K562 (cell line): ENCODE results near the gene LSM8. TPM values are rescaled to one million over a fixed set of nuclear protein-coding genes. Genes with fewer than 3 reads are reported as not detected.
A peak's percentile ranks its signal among the peaks of the same experiment; 100 is the strongest.

Experiments used
- FOXK1 ChIP-seq: sonication (generic); formaldehyde crosslinking; IDR thresholded peaks from 2 replicates; pipeline ENCODE4 v1.8.0; 2022; ENCODE audit warnings: missing genetic modification reagents, mild to moderate bottlenecking, borderline replicate concordance
- HDAC8 ChIP-seq: fragments of 450-650 bp; IDR thresholded peaks from 2 replicates; pipeline ENCODE4 v1.6.1; 2016; ENCODE audit warnings: mild to moderate bottlenecking, missing genetic modification characterization, moderate library complexity, missing compliant biosample characterization
- MTA3 ChIP-seq: fragments of 450-650 bp; formaldehyde crosslinking; IDR thresholded peaks from 2 replicates; pipeline ENCODE4 v1.6.1; 2017; ENCODE audit warnings: mild to moderate bottlenecking, borderline replicate concordance
- SMAD3 ChIP-seq: fragments of 450-650 bp; formaldehyde crosslinking; conservative IDR thresholded peaks from 2 replicates; pipeline ENCODE4 v1.4.0; 2020; ENCODE audit warnings: mild to moderate bottlenecking
- TRIM28 ChIP-seq: fragments of 450-650 bp; IDR thresholded peaks from 2 replicates; pipeline ENCODE4 v1.6.1; 2017
- polyA plus RNA-seq, 8 experiments: library from polyadenylated mRNA; depleted of rRNA in 4 of 8; stranded (reverse) in 5 of 8; unstranded in 3 of 8; fragments of >200 nt; fragmentation: Nextera tagmentation in 2 of 8; fragmentation: Illumina TruSeq in 1 of 8; extraction: Ambion mirVana in 2 of 8; extraction: Trizol in 1 of 8; gene quantifications; 2 replicates each; pipeline versions ENCODE4 v1.2.1 to v1.2.3, GENCODE V29; 2011 to 2014; ENCODE audit warnings: inconsistent platforms in 1 of 8, missing spikeins in 1 of 8
- total RNA-seq, 7 experiments: library from RNA; depleted of rRNA in 6 of 7; stranded (reverse); fragments of >200 nt in 6 of 7; fragmentation: Illumina TruSeq in 2 of 7; extraction: Trizol in 2 of 7; gene quantifications; 2 replicates each; pipeline versions ENCODE4 v1.2.1 to v1.2.3, GENCODE V29; 2011 to 2021; ENCODE audit warnings: low replicate concordance in 1 of 7
- TF ChIP-seq, protein P1 (sequence below): fragments of 200-600 bp; sonication (generic); IDR thresholded peaks from one replicate; pipeline ENCODE4 v1.6.1; 2012; ENCODE audit warnings: mild to moderate bottlenecking, low read depth, low read length, inconsistent platforms
- TF ChIP-seq, protein P2 (sequence below): sonication (generic); formaldehyde crosslinking; IDR thresholded peaks from 2 replicates; pipeline ENCODE4 v1.8.0; 2022; ENCODE audit warnings: missing genetic modification reagents, mild to moderate bottlenecking, borderline replicate concordance
- TF ChIP-seq, protein P3 (sequence below): fragments of 250-450 bp; sonication (Bioruptor Pico); IDR thresholded peaks from 2 replicates; pipeline ENCODE4 v1.4.0; 2020

The LSM8 gene
- total and polyA plus RNA-seq, 9 of the 15 experiments (the other 6 are each of a cell fraction or from before 2014, with no cell fraction given) = 81.5 to 340 (median 180) TPM

DNA sequence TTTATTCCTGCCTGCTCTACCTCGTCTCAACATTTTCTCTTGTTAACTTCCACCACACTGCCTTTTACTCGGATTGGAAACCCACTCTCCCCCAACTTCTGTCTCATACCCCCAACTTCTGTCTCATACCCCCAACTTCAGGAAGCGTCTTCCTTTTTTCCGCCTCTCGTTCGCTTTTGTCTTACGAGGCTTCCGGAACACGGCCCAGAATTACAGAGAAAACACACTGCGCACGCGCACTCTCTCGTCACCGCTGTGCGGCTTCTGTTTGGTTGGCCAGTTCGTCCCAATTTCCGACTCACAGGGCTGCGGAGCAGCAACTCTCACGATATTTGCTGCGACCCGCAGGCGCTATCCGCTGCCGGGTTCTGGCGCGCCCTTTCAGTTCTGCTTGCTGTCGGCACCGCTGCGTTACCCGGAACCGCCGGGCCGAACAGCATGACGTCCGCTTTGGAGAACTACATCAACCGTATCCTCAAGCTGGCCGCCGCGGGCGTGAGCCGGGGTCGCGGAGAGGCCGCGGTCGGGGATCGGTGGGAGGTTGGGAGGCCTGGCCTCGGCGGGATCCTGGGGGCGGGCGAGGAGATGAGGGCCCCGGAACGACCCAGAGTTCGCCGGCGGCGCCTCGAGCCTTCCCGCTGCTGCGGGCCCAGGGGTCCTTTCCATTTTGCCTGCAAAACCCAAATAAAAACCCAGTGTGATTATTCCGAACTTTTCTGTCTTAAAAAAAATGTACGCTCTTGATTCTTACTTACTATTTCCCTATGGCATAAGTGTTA, at the start of gene LSM8 (continued):
- TF ChIP-seq, protein P1, sequence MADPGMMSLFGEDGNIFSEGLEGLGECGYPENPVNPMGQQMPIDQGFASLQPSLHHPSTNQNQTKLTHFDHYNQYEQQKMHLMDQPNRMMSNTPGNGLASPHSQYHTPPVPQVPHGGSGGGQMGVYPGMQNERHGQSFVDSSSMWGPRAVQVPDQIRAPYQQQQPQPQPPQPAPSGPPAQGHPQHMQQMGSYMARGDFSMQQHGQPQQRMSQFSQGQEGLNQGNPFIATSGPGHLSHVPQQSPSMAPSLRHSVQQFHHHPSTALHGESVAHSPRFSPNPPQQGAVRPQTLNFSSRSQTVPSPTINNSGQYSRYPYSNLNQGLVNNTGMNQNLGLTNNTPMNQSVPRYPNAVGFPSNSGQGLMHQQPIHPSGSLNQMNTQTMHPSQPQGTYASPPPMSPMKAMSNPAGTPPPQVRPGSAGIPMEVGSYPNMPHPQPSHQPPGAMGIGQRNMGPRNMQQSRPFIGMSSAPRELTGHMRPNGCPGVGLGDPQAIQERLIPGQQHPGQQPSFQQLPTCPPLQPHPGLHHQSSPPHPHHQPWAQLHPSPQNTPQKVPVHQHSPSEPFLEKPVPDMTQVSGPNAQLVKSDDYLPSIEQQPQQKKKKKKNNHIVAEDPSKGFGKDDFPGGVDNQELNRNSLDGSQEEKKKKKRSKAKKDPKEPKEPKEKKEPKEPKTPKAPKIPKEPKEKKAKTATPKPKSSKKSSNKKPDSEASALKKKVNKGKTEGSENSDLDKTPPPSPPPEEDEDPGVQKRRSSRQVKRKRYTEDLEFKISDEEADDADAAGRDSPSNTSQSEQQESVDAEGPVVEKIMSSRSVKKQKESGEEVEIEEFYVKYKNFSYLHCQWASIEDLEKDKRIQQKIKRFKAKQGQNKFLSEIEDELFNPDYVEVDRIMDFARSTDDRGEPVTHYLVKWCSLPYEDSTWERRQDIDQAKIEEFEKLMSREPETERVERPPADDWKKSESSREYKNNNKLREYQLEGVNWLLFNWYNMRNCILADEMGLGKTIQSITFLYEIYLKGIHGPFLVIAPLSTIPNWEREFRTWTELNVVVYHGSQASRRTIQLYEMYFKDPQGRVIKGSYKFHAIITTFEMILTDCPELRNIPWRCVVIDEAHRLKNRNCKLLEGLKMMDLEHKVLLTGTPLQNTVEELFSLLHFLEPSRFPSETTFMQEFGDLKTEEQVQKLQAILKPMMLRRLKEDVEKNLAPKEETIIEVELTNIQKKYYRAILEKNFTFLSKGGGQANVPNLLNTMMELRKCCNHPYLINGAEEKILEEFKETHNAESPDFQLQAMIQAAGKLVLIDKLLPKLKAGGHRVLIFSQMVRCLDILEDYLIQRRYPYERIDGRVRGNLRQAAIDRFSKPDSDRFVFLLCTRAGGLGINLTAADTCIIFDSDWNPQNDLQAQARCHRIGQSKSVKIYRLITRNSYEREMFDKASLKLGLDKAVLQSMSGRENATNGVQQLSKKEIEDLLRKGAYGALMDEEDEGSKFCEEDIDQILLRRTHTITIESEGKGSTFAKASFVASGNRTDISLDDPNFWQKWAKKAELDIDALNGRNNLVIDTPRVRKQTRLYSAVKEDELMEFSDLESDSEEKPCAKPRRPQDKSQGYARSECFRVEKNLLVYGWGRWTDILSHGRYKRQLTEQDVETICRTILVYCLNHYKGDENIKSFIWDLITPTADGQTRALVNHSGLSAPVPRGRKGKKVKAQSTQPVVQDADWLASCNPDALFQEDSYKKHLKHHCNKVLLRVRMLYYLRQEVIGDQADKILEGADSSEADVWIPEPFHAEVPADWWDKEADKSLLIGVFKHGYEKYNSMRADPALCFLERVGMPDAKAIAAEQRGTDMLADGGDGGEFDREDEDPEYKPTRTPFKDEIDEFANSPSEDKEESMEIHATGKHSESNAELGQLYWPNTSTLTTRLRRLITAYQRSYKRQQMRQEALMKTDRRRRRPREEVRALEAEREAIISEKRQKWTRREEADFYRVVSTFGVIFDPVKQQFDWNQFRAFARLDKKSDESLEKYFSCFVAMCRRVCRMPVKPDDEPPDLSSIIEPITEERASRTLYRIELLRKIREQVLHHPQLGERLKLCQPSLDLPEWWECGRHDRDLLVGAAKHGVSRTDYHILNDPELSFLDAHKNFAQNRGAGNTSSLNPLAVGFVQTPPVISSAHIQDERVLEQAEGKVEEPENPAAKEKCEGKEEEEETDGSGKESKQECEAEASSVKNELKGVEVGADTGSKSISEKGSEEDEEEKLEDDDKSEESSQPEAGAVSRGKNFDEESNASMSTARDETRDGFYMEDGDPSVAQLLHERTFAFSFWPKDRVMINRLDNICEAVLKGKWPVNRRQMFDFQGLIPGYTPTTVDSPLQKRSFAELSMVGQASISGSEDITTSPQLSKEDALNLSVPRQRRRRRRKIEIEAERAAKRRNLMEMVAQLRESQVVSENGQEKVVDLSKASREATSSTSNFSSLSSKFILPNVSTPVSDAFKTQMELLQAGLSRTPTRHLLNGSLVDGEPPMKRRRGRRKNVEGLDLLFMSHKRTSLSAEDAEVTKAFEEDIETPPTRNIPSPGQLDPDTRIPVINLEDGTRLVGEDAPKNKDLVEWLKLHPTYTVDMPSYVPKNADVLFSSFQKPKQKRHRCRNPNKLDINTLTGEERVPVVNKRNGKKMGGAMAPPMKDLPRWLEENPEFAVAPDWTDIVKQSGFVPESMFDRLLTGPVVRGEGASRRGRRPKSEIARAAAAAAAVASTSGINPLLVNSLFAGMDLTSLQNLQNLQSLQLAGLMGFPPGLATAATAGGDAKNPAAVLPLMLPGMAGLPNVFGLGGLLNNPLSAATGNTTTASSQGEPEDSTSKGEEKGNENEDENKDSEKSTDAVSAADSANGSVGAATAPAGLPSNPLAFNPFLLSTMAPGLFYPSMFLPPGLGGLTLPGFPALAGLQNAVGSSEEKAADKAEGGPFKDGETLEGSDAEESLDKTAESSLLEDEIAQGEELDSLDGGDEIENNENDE = no peak
- TF ChIP-seq HDAC8 (tag) (no peak), SMAD3 (CRISPR knock-in tag) (0 out of 2 replicates have a peak, but pooled peaks have one; percentile 58), FOXK1 (CRISPR knock-in tag) (peak; percentile 66; the same call in 1 of the 2 replicates), MTA3 (peak; percentile 67; the same call in 1 of the 2 replicates), TRIM28 (peak; percentile 29; the same call in 1 of the 2 replicates)
- TF ChIP-seq, protein P2, sequence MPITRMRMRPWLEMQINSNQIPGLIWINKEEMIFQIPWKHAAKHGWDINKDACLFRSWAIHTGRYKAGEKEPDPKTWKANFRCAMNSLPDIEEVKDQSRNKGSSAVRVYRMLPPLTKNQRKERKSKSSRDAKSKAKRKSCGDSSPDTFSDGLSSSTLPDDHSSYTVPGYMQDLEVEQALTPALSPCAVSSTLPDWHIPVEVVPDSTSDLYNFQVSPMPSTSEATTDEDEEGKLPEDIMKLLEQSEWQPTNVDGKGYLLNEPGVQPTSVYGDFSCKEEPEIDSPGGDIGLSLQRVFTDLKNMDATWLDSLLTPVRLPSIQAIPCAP = peak; percentile 84; the same call in 1 of the 2 replicates
- TF ChIP-seq, protein P3, sequence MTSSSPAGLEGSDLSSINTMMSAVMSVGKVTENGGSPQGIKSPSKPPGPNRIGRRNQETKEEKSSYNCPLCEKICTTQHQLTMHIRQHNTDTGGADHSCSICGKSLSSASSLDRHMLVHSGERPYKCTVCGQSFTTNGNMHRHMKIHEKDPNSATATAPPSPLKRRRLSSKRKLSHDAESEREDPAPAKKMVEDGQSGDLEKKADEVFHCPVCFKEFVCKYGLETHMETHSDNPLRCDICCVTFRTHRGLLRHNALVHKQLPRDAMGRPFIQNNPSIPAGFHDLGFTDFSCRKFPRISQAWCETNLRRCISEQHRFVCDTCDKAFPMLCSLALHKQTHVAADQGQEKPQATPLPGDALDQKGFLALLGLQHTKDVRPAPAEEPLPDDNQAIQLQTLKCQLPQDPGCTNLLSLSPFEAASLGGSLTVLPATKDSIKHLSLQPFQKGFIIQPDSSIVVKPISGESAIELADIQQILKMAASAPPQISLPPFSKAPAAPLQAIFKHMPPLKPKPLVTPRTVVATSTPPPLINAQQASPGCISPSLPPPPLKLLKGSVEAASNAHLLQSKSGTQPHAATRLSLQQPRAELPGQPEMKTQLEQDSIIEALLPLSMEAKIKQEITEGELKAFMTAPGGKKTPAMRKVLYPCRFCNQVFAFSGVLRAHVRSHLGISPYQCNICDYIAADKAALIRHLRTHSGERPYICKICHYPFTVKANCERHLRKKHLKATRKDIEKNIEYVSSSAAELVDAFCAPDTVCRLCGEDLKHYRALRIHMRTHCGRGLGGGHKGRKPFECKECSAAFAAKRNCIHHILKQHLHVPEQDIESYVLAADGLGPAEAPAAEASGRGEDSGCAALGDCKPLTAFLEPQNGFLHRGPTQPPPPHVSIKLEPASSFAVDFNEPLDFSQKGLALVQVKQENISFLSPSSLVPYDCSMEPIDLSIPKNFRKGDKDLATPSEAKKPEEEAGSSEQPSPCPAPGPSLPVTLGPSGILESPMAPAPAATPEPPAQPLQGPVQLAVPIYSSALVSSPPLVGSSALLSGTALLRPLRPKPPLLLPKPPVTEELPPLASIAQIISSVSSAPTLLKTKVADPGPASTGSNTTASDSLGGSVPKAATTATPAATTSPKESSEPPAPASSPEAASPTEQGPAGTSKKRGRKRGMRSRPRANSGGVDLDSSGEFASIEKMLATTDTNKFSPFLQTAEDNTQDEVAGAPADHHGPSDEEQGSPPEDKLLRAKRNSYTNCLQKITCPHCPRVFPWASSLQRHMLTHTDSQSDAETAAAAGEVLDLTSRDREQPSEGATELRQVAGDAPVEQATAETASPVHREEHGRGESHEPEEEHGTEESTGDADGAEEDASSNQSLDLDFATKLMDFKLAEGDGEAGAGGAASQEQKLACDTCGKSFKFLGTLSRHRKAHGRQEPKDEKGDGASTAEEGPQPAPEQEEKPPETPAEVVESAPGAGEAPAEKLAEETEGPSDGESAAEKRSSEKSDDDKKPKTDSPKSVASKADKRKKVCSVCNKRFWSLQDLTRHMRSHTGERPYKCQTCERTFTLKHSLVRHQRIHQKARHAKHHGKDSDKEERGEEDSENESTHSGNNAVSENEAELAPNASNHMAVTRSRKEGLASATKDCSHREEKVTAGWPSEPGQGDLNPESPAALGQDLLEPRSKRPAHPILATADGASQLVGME (CRISPR knock-in tag) = 0 out of 2 replicates have a peak, but pooled peaks have one; percentile 39
